MM.1S (cell line): ENCODE results near the gene F3.

ENCODE experiments used
- DNase-seq: peaks from one replicate; pipeline ENCODE4 v3.0.0-alpha.2; 2015
- H2AFZ ChIP-seq: fragments of 300-600 bp; sonication (generic); 2 replicates; pipeline ENCODE4 v1.6.0; 2016; ENCODE audit warnings: antibody characterized with exemption, low read length
- H3F3A ChIP-seq: fragments of 300-600 bp; sonication (generic); 2 replicates; pipeline ENCODE4 v1.6.1; 2016; ENCODE audit warnings: mild to moderate bottlenecking, antibody characterized with exemption, low read length, moderate library complexity, mixed read lengths; ENCODE audit not compliant: insufficient read depth
- H3K27ac ChIP-seq: fragments of 300-600 bp; sonication (generic); 2 replicates; pipeline ENCODE4 v1.5.1; 2016; ENCODE audit warnings: mild to moderate bottlenecking, low read length
- H3K27me3 ChIP-seq: fragments of 300-600 bp; sonication (generic); replicated peaks from 2 replicates; pipeline ENCODE4 v1.6.0; 2016; ENCODE audit warnings: low read length; ENCODE audit not compliant: insufficient read depth
- H3K36me3 ChIP-seq: fragments of 300-600 bp; sonication (generic); replicated peaks from 2 replicates; pipeline ENCODE4 v1.6.1; 2016; ENCODE audit warnings: mild to moderate bottlenecking, low read length, mixed read lengths; ENCODE audit not compliant: insufficient read depth
- H3K4me1 ChIP-seq: fragments of 300-600 bp; sonication (generic); 2 replicates; pipeline ENCODE4 v1.6.1; 2016; ENCODE audit warnings: low read length, mixed read lengths
- H3K4me2 ChIP-seq: fragments of 300-600 bp; sonication (generic); 2 replicates; pipeline ENCODE4 v1.6.0; 2016; ENCODE audit warnings: low read depth, low read length
- H3K4me3 ChIP-seq: fragments of 300-600 bp; sonication (generic); 2 replicates; pipeline ENCODE4 v1.5.1; 2016; ENCODE audit warnings: low read length, mixed read lengths
- H3K79me2 ChIP-seq: fragments of 300-600 bp; sonication (generic); 2 replicates; pipeline ENCODE4 v1.6.1; 2016; ENCODE audit warnings: mixed run types, low read length, mixed read lengths
- H3K9ac ChIP-seq: fragments of 300-600 bp; sonication (generic); 2 replicates; pipeline ENCODE4 v1.6.1; 2016; ENCODE audit warnings: low read length, mixed read lengths
- H3K9me2 ChIP-seq: fragments of 300-600 bp; sonication (generic); replicated peaks from 2 replicates; pipeline ENCODE4 v1.6.1; 2016; ENCODE audit warnings: mild to moderate bottlenecking, low read length, mixed read lengths; ENCODE audit not compliant: insufficient read depth
- H3K9me3 ChIP-seq: fragments of 300-600 bp; sonication (generic); replicated peaks from 2 replicates; pipeline ENCODE4 v1.6.1; 2016; ENCODE audit warnings: mild to moderate bottlenecking, low read length, mixed read lengths; ENCODE audit not compliant: insufficient read depth
- H4K20me1 ChIP-seq: fragments of 300-600 bp; sonication (generic); 2 replicates; pipeline ENCODE4 v1.6.1; 2016; ENCODE audit warnings: mild to moderate bottlenecking, low read length, moderate library complexity, mixed read lengths; ENCODE audit not compliant: insufficient read depth
- EZH2 ChIP-seq: fragments of 300-600 bp; sonication (generic); optimal IDR thresholded peaks from 2 replicates; pipeline ENCODE3; 2017; ENCODE audit warnings: low read depth, mild to moderate bottlenecking, antibody characterized with exemption, low read length, mixed read lengths
- EZH2phosphoT487 ChIP-seq: fragments of 300-600 bp; sonication (generic); IDR thresholded peaks from 2 replicates; pipeline ENCODE4 v1.6.1; 2018; ENCODE audit warnings: antibody characterized with exemption, low read length
- TF ChIP-seq, protein P1 (sequence below): fragments of 300-600 bp; sonication (generic); IDR thresholded peaks from 2 replicates; pipeline ENCODE4 v1.5.1; 2016; ENCODE audit warnings: antibody characterized with exemption, low read length, mixed read lengths

The F3 gene

DNA sequence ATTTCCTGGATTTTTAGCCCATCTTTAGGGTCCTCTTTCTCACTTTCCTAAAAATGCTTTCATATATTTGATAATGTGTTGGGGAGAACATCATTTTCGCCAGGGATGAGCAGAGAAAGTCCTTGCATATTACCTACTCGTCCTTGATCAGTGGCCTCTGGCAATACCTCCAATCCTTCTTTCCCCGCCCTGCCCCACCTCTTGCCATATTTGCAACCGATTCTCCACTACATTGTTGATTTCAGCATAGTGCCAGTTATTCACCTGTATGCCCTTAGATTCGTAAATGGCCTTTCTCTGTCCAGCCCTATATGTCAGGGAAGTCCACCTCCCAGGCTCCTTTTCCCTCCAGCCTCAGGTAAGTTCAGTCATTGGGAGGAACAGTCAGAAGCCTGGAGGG lies 13.5 kb upstream of the F3 start:
- Histone ChIP-seq H3K4me1 (no peaks in the 10 kb centered on the region), H2AFZ (no peak overlapping the region), H4K20me1 (no peaks in the 10 kb centered on the region), H3K27me3 (no peaks in the 10 kb centered on the region), H3K27ac (no peak overlapping the region), H3F3A (no peaks in the 10 kb centered on the region), H3K79me2 (no peaks in the 10 kb centered on the region), H3K9ac (no peak overlapping the region), H3K36me3 (no peaks in the 10 kb centered on the region), H3K9me2 (no peaks in the 10 kb centered on the region), H3K9me3 (no peaks in the 10 kb centered on the region), H3K4me3 (no peak overlapping the region), H3K4me2 (no peak overlapping the region)
- DNase-seq, result no peak
- TF ChIP-seq EZH2phosphoT487 (no peak), EZH2 (no peak)
- TF ChIP-seq, protein P1, sequence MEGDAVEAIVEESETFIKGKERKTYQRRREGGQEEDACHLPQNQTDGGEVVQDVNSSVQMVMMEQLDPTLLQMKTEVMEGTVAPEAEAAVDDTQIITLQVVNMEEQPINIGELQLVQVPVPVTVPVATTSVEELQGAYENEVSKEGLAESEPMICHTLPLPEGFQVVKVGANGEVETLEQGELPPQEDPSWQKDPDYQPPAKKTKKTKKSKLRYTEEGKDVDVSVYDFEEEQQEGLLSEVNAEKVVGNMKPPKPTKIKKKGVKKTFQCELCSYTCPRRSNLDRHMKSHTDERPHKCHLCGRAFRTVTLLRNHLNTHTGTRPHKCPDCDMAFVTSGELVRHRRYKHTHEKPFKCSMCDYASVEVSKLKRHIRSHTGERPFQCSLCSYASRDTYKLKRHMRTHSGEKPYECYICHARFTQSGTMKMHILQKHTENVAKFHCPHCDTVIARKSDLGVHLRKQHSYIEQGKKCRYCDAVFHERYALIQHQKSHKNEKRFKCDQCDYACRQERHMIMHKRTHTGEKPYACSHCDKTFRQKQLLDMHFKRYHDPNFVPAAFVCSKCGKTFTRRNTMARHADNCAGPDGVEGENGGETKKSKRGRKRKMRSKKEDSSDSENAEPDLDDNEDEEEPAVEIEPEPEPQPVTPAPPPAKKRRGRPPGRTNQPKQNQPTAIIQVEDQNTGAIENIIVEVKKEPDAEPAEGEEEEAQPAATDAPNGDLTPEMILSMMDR, result no peak

DNA sequence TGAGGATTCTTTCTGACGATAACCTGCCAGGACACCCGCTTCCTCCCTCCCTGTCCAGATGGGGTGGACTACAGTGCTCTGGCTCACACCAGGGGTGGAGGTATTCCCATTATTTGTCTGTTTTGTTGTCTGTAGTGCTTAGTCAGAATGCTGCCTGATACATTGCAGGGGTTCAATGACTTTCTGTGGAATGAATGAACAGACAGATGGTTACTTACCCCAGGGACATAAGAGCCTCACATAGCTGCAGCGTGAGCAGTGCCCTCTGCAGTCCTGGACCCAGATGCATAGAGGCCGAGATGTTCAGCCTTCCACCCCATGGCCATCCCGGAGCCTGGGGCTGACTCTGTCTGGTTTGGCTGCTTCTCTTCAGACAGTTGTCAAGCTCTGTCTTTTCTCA lies 13.0 kb upstream of the F3 start:
- H3K9me2 ChIP-seq, result no peaks in the 10 kb centered on the region

DNA sequence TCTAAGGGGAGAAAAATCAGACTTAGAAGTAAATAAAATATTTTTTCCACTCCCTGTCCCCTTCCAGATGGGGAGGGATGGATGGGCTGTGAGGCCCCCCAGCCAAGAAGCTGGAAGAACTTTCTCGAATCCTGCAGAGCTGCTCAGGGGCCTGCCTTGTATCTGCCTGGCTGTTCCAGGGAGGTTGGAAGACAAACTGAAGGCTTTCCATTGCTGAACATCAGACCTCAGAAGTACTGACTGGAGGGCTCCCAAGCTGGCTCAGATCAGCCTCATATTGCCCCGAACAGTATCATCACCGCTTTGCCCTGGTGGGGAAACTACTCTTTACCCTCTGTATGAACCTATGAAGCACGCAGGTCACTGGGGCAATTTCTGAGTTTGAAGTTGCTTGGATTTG lies 12.4 kb upstream of the F3 start:
- no peaks in the 10 kb centered on the region for H3F3A ChIP-seq
- H3K9me3 ChIP-seq, result no peaks in the 10 kb centered on the region
- no peak overlapping the region for H3K4me3 ChIP-seq
- no peaks in the 10 kb centered on the region for H3K79me2 ChIP-seq
- TF ChIP-seq, protein P1, result no peak
- no peak for TF ChIP-seq EZH2phosphoT487
- no peaks in the 10 kb centered on the region for H3K36me3 ChIP-seq
- no peak for DNase-seq
- no peaks in the 10 kb centered on the region for H3K4me1 ChIP-seq
- no peak overlapping the region for H3K27ac ChIP-seq
- H3K4me2 ChIP-seq, result no peak overlapping the region
- H3K9ac ChIP-seq, result no peak overlapping the region
- no peaks in the 10 kb centered on the region for H3K9me2 ChIP-seq
- no peaks in the 10 kb centered on the region for H4K20me1 ChIP-seq
- no peak overlapping the region for H2AFZ ChIP-seq
- H3K27me3 ChIP-seq, result no peaks in the 10 kb centered on the region

More for the DNA sequence above, 13.0 kb upstream of the F3 start:
- Histone ChIP-seq H3K79me2 (no peaks in the 10 kb centered on the region), H3K9me3 (no peaks in the 10 kb centered on the region), H3K4me2 (no peak overlapping the region), H3F3A (no peaks in the 10 kb centered on the region), H3K9ac (no peak overlapping the region), H4K20me1 (no peaks in the 10 kb centered on the region), H2AFZ (no peak overlapping the region), H3K4me1 (no peaks in the 10 kb centered on the region), H3K4me3 (no peak overlapping the region), H3K27me3 (no peaks in the 10 kb centered on the region), H3K36me3 (no peaks in the 10 kb centered on the region), H3K27ac (no peak overlapping the region)
- no peak for DNase-seq
- TF ChIP-seq, protein P1, result no peak
- TF ChIP-seq EZH2phosphoT487, result no peak
- no peak for TF ChIP-seq EZH2
